IPS-11a (cell line): ENCODE results near the gene SLC45A3.
"Not testable (repeated sequence)": the region's sequence is repeated elsewhere in the genome, so short reads cannot be mapped to it uniquely, and the experiment has no call there.

ENCODE experiments used
- H3K4me3 ChIP-seq: one replicate; pipeline ENCODE4 v1.5.1; 2013; ENCODE audit warnings: low read depth, low read length, control low read depth

Gene SLC45A3, protein sequence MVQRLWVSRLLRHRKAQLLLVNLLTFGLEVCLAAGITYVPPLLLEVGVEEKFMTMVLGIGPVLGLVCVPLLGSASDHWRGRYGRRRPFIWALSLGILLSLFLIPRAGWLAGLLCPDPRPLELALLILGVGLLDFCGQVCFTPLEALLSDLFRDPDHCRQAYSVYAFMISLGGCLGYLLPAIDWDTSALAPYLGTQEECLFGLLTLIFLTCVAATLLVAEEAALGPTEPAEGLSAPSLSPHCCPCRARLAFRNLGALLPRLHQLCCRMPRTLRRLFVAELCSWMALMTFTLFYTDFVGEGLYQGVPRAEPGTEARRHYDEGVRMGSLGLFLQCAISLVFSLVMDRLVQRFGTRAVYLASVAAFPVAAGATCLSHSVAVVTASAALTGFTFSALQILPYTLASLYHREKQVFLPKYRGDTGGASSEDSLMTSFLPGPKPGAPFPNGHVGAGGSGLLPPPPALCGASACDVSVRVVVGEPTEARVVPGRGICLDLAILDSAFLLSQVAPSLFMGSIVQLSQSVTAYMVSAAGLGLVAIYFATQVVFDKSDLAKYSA

GRCh38 chr1:205680073-205680851, at the start of gene SLC45A3:
TSS of gene SLC45A3 (minus strand) at chr1:205680509. CDS start at chr1:205664656, 15,853 bp downstream.
- peak within 1 kb of the TSS; percentile 78 for H3K4me3 ChIP-seq

- no peak overlapping the region for H3K4me3 ChIP-seq
Measured at GRCh38 chr1:205726619-205727125, 46.4 kb upstream of the SLC45A3 start.

GRCh38 chr1:205725514-205725913, 45.2 kb upstream of the SLC45A3 start:
- no peak overlapping the region for H3K4me3 ChIP-seq

DNA sequence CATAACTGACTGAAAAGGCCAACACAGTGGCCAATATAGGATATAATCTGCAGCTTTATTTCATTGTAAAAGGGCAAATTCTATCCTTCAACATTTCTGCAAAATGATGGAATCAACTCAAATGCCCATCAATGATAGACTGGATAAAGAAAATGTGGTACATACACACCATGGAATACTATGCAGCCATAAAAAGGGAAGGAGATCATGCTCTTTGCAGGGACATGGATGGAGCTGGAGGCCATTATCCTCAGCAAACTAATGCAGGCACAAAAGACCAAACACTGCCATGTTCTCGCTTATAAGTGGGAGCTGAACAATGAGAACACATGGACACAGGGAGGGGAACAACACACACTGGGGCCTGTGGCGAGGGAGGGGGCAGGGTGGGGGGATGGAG, 40.4 kb upstream of the SLC45A3 start:
- H3K4me3 ChIP-seq: not testable (repeated sequence)

DNA sequence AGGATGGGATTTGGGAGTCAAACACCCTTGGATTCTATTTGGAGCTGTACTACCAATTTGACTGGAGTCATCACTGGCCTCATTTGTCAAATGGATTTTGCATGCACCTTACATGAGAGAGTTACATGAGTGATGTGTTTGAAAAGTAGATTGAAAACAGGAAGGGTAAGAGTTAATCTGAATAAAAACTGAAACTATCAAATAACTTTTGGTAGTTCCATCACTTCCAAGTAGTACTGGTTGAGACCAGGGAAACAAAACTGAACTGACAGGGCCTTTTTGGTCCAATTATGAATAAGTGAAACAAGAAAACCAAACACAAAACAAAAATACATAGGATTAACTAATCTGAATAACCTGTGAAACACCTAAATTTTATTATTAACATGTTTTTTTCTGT, 39.5 kb upstream of the SLC45A3 start:
- H3K4me3 ChIP-seq: no peak overlapping the region

- no peak overlapping the region for H3K4me3 ChIP-seq
Measured at GRCh38 chr1:205719015-205719414, 38.7 kb upstream of the SLC45A3 start.

- no peak overlapping the region for H3K4me3 ChIP-seq
Measured at GRCh38 chr1:205716371-205717132, 36.2 kb upstream of the SLC45A3 start.

GRCh38 chr1:205715628-205716027, 35.3 kb upstream of the SLC45A3 start:
- no peak overlapping the region for H3K4me3 ChIP-seq

DNA sequence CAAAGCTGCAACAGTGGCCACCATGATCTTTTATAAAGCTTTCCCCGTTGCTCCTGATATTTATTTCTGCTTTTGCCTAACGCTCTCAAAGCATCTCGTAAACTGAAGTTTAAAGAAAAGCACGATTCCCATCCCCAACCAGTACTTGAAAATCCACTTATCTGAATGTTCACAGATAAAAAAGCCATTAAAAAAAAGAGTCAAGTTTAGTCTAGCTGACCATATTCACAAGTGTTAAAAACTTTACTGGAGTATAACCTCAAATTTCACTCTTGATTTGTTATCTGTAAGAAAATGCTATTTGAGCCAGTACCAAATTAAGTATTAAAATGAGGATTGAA, 34.6 kb upstream of the SLC45A3 start:
- no peak overlapping the region for H3K4me3 ChIP-seq

GRCh38 chr1:205714190-205714905, 34.0 kb upstream of the SLC45A3 start:
- no peak overlapping the region for H3K4me3 ChIP-seq

DNA sequence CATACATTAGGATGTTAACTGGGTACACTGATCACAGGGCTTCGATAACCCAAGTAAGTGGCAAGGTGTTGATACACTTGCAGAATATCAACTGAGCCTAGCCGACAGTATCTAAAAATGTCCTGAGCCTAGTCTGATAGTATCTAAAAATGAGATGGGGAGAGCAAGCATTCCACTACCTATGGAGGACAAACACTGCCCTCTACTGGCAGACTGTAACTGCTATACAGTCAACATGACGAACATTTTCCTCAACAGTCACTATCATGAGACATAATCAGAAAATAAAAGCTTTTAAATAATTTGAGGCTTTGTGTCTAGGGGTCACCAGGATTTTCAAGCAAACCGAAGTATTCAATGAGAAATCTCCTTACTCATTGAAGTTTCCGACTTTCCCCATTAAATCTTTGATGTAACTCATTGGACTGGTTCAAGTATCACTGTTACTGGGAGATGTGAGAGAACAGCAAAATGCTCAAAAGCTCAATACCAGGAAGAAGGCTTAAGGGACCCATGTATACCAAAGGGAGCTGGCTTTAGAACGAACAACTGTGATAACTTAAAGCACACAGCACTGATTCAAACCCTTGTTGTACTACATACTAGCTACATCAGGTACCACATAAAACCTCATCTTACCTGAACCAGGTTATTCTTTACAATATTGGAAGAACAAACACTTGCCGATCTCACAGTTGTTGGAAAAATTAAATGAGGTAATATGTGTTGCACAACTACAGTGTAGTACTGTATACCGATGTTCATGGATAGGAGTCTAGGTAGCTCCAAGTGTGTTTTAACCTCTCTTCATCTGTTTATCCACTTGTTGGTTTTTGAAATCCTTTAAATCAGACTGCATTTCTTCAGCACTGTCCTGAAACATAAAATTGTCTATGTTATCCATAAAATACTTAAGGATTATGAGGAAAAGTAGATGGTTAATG, 31.1 kb upstream of the SLC45A3 start:
- H3K4me3 ChIP-seq: no peak overlapping the region

DNA sequence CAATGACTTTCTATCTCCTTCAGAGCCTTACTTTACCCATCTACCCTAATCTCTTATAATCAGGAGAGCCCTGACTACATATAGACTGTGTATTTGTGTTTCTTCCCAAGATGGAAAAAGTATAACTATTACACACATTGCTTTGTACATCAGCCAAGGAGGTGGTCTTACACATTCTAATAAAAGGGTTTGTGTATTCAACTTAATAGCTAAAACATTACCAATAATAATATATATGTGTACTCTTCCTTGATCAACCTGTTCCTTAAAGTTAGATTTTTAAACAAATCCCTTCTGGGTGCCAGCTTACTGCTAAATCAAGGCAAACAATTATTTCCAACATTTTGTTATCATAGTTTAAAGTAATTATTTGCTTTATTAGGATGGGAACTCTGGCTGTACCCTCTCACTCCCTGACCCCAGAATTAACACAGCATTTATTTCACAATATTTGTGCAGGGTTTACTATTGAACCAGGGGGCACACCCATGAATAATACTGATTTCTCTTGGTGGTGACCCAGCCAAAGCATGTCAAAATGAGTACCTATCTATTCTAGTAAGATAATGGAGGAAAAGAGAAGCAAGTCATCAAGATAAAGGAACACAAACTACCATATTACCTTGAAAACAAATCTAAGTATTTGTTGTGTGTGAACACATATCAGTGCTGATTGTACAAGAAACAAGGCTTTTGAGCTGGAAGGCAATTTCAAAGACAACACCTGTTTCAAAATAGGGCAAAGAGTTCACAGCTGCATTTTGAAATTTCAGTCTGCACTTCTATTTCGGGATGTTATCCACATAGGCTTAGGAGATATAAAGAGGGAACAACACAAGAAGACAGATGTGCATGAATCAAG, 30.1 kb upstream of the SLC45A3 start:
- H3K4me3 ChIP-seq: no peak overlapping the region

DNA sequence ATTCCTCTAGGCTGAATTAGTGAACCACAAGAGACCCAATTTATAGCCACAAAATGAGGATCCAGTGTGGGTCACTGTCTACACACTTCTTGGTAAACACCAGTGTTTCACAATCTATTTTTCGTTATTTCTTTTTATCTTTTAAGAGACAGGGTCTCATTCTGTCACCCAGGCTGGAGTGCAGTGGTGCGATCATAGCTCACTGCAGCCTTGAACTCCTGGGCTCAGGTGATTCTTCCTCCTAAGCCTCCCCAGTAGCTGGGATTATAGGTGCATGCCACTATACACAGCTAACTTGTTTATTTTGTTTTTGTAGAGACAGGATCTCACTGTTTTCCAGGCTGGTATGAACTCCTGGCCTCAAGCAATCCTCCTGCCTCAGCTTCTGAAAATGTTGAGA, 29.3 kb upstream of the SLC45A3 start:
- no peak overlapping the region for H3K4me3 ChIP-seq

DNA sequence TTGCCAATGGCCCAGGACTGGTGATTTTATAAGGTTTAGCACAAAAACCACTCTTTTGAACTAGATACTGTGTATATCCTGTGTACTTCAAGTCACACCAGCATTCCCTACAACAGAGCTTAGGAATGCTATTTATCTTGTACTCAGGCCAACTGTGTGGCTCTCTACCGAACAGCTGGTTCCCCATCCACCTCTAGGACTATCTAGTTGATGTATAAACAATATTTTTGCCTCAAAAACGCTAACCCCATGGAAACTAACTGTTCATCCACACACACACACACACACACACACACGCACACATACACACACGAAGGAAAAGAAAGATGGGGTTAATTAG, 28.7 kb upstream of the SLC45A3 start:
- no peak overlapping the region for H3K4me3 ChIP-seq

DNA sequence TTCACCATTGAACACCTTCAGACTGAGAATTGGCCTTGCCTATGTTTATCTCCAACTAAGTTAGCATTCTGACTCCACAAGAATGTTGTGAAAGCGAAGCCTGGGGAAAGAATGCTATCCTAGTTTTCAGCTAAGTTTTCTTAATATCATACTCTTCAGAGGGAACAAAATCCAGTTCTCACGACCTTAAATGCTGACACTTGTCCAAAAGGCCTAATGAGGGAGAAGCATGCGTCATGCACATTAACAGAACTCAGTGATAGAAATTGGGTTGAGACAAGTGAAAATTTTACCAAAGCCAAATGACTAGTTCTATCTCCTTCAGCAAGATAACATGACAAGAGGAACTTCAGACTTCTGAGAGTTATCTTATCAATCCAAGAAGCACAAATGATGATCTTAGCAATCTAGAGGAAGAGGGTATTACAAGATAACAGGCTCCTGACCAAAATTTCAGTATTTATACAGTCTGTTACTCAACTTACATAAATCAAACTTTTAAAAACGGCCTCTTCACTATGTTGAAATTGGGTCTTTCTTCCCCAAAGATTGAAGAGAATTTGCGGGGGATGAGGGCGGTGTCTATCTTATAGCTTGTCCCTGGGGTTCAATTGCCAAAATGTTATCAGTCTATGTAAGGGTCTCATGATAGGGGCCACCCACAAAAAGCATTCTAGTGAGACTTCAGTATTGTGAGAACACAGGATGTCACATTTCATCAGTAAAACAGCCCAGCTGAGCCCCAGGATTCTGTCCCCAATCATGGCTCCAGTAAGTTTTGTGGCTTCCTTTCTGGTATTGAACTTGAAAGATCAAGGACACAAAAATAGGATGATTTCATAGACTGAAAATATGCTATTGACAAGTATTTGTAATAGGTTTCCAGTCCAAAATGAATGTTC, 26.5 kb upstream of the SLC45A3 start:
- no peak overlapping the region for H3K4me3 ChIP-seq

GRCh38 chr1:205704903-205705302, 24.6 kb upstream of the SLC45A3 start:
- no peak overlapping the region for H3K4me3 ChIP-seq

DNA sequence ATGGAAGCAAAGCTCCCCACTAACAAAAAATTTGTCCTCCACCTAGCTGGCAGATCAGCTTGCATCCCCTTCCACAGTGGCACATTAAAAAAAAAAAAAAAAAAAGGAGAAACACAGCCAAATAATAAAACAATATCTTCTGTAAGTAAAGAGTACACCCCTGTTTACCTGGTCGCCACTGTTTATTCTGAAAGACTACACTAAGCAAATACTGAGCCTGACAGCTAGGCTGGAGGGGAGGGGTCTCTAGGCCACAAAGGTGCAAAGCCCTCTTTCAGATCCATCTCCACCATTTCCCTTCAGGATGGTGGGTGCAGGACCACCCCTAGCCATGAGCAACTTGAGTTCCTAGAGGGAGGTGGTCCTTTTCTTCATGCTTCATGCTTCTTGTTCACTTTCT, 22.8 kb upstream of the SLC45A3 start:
- H3K4me3 ChIP-seq: no peak overlapping the region

GRCh38 chr1:205701891-205702290, 21.6 kb upstream of the SLC45A3 start:
- H3K4me3 ChIP-seq: no peak overlapping the region
